RWPE2 (cell line): ENCODE measurements around the gene DYTN.

Experiments used
- ATAC-seq: fragments of 200-7000 bp; cut with Tn5 transposase; 3 replicates; pipeline ENCODE4 v1.9.1; 2021; ENCODE audit warnings: low read depth
- DNase-seq: peaks from one replicate; pipeline ENCODE4 v3.0.0-alpha.2; 2020; ENCODE audit warnings: low spot score
- H3K27ac ChIP-seq: fragments of 450-650 bp; 2 replicates; pipeline ENCODE4 v1.5.1; 2017; ENCODE audit warnings: mild to moderate bottlenecking; ENCODE audit not compliant: poor library complexity, severe bottlenecking
- H3K27me3 ChIP-seq: fragments of 250-450 bp; sonication (Bioruptor Pico); 2 replicates; pipeline ENCODE4 v1.5.1; 2021; ENCODE audit warnings: mild to moderate bottlenecking, moderate library complexity; ENCODE audit not compliant: insufficient read depth, poor library complexity, severe bottlenecking
- H3K36me3 ChIP-seq: fragments of 250-450 bp; sonication (Bioruptor Pico); 2 replicates; pipeline ENCODE4 v1.5.1; 2020; ENCODE audit warnings: low read depth, mild to moderate bottlenecking, moderate library complexity
- H3K4me1 ChIP-seq: fragments of 250-450 bp; sonication (Bioruptor Pico); 2 replicates; pipeline ENCODE4 v1.5.1; 2021; ENCODE audit warnings: mild to moderate bottlenecking, moderate library complexity; ENCODE audit not compliant: insufficient read depth, poor library complexity, severe bottlenecking
- H3K4me3 ChIP-seq: fragments of 250-450 bp; sonication (Bioruptor Pico); 2 replicates; pipeline ENCODE4 v1.5.1; 2021; ENCODE audit warnings: mild to moderate bottlenecking, moderate library complexity; ENCODE audit not compliant: severe bottlenecking
- H3K9me3 ChIP-seq: fragments of 250-450 bp; sonication (Bioruptor Pico); 2 replicates; pipeline ENCODE4 v1.5.1; 2021; ENCODE audit warnings: mild to moderate bottlenecking, moderate library complexity; ENCODE audit not compliant: severe bottlenecking
- TF ChIP-seq, protein P1 (sequence below): fragments of 450-650 bp; IDR thresholded peaks from one replicate; pipeline ENCODE4 v1.5.1; 2017; ENCODE audit warnings: mild to moderate bottlenecking, moderate library complexity; ENCODE audit not compliant: poor library complexity, severe bottlenecking

Gene DYTN

DNA sequence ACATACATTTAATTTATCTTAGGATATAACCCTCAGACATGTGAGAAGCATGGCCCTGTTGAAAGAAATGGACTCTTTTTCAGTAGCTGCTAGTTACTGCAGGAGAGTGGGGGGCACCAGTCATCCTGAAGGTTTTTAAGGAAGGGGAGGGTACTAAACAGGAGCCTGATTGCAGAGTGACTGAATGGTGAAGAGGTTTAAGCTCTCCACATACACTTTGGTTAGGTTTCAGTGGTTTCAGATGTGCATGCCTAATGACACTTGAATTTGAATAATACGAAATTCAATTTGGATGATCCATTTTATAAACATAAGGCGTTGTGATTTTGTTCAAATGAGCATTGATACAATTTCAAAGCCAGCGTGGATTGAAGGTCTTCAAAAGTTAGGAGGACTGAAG is 86.9 kb downstream of the DYTN start:
- DNase-seq (no peak), ATAC-seq (no peak)
- Histone ChIP-seq H3K27ac (no peak overlapping the region), H3K9me3 (no peaks in the 10 kb centered on the region), H3K36me3 (no peaks in the 10 kb centered on the region), H3K4me1 (no peaks in the 10 kb centered on the region), H3K4me3 (no peak overlapping the region), H3K27me3 (peaks cover 5% of the 10 kb centered on the region)
- TF ChIP-seq, protein P1, sequence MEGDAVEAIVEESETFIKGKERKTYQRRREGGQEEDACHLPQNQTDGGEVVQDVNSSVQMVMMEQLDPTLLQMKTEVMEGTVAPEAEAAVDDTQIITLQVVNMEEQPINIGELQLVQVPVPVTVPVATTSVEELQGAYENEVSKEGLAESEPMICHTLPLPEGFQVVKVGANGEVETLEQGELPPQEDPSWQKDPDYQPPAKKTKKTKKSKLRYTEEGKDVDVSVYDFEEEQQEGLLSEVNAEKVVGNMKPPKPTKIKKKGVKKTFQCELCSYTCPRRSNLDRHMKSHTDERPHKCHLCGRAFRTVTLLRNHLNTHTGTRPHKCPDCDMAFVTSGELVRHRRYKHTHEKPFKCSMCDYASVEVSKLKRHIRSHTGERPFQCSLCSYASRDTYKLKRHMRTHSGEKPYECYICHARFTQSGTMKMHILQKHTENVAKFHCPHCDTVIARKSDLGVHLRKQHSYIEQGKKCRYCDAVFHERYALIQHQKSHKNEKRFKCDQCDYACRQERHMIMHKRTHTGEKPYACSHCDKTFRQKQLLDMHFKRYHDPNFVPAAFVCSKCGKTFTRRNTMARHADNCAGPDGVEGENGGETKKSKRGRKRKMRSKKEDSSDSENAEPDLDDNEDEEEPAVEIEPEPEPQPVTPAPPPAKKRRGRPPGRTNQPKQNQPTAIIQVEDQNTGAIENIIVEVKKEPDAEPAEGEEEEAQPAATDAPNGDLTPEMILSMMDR, result no peak

DNA sequence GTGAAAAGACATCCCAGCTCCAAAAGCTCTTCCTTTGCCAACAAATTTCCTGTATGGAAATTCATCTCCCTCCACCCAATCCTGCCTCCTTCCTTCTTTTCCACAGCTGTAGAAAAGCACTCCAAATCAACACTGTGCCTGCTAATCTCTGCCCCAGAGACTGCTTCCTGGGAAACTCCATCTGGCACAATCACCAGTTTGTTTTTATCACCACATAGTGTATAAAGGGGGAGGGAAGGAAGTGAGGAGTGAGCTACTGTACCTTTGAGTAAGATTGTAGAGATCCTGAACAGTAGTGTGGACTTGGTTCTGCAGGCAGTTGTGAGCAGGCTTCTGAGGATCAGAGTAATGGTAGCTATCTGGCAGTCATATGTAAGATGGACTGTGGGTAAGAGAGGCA is 90.6 kb downstream of the DYTN start:
- Histone ChIP-seq H3K4me3 (no peak overlapping the region), H3K36me3 (no peaks in the 10 kb centered on the region), H3K27me3 (peaks cover 1% of the 10 kb centered on the region), H3K27ac (no peak overlapping the region), H3K4me1 (no peaks in the 10 kb centered on the region), H3K9me3 (no peaks in the 10 kb centered on the region)
- DNase-seq (no peak), ATAC-seq (no peak)
- TF ChIP-seq, protein P1, result no peak

DNA sequence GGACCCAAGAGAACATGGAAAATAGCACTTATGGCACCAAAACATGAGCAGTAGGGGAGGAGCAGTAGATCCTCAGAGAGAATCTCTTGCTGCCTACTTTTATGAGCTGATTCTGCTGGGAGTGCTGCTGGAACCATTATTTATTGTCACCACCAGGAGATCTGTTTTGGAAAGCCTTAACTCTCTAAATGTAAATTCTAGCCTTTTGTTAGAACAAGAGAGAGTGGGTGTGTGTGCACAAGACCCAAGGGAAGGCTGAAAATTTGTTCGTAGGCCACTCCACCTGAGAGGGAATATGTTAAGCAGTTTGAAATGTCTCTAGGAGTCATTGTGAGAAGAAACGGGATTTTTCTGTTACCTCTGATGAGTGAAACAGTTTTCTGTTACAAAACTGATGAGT is 92.1 kb downstream of the DYTN start:
- Histone ChIP-seq H3K27me3 (no peaks in the 10 kb centered on the region), H3K9me3 (no peaks in the 10 kb centered on the region), H3K4me1 (no peaks in the 10 kb centered on the region), H3K4me3 (no peak overlapping the region), H3K27ac (no peak overlapping the region), H3K36me3 (no peaks in the 10 kb centered on the region)
- DNase-seq, result no peak
- TF ChIP-seq, protein P1, result no peak
- no peak for ATAC-seq

DNA sequence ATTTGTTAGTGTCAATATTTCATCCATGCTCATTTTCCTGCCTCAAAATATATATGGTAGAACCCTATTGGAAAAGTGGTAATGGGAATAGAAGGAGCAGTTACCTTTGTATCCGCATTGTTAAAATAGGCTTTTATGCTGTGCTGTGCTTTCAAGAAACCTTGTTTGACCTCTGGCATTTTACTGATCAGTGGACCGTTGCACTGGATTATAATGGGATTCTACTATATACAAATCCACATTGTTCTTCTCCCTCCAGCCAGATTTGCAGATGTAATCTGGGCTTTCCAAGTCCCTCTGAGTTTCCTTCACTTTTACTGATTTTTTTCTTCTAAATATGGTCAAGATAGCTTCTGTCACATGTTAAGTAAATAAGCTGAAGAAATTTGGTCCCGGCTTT is 99.2 kb downstream of the DYTN start:
- TF ChIP-seq, protein P1, result no peak

DNA sequence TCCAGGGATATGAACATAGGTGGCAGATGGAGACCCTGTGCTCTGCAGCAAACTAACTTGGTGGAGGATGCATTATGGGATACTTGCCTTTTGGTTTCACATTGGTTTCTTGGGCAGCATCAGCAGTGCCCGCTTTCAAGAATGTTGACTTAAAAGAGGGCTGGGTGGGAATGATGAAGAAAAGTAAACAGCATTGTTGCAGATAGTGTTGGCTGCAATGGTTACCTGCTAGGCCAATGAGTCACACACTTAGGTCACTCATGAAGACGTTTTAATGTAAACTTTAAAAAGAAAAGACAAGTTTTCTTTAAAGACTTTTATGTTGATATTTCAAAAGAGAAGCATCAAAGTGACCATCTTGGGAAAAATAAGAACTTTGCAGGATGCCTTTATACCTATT is 102.0 kb downstream of the DYTN start:
- Histone ChIP-seq H3K36me3 (no peaks in the 10 kb centered on the region), H3K27me3 (no peaks in the 10 kb centered on the region), H3K9me3 (no peaks in the 10 kb centered on the region), H3K4me3 (no peak overlapping the region), H3K27ac (no peak overlapping the region), H3K4me1 (no peaks in the 10 kb centered on the region)
- ATAC-seq (peak; percentile 85), DNase-seq (no peak)
- TF ChIP-seq, protein P1, result no peak

More for the DNA sequence above, 99.2 kb downstream of the DYTN start:
- Histone ChIP-seq H3K4me3 (no peak overlapping the region), H3K9me3 (no peaks in the 10 kb centered on the region), H3K27me3 (no peaks in the 10 kb centered on the region), H3K27ac (no peak overlapping the region), H3K4me1 (no peaks in the 10 kb centered on the region), H3K36me3 (no peaks in the 10 kb centered on the region)
- DNase-seq, result no peak
- ATAC-seq, result no peak
